Common myeloid progenitor, CD34-positive (primary cell): Measurements from ENCODE around the gene TFPT.

Source experiments
- CTCF ChIA-PET: fragments of 350-600 bp; sonication (Branson Sonifier 250); formaldehyde crosslinking; loops from one replicate; lab custom pipeline; 2021; ENCODE audit warnings: antibody characterized with exemption; lab: Charles Lee
- POLR2A ChIA-PET: fragments of 350-600 bp; sonication (Branson Sonifier 250); formaldehyde crosslinking; loops from one replicate; lab custom pipeline; 2021; ENCODE audit warnings: antibody characterized with exemption; lab: Charles Lee
- DNase-seq, 3 donors: peaks; one replicate each; pipeline versions ENCODE4 v3.0.0 to v3.0.0-alpha.2; 2013
- H3K27ac ChIP-seq, 2 experiments: 1 replicate in 1 of 2; 2 replicates in 1 of 2; pipeline ENCODE4 v1.7.0; 2013; ENCODE audit warnings: inconsistent platforms in 2 of 2, low read length in 2 of 2, mild to moderate bottlenecking in 2 of 2, low read depth in 1 of 2, moderate library complexity in 1 of 2; ENCODE audit not compliant: severe bottlenecking in 2 of 2, insufficient read depth in 1 of 2, poor library complexity in 1 of 2
- H3K27me3 ChIP-seq, 5 experiments: replicated peaks in 2 of 5; 1 replicate in 3 of 5; 2 replicates in 2 of 5; pipeline versions ENCODE4 v1.6.1 to v1.7.0; 2013; ENCODE audit warnings: low read length in 4 of 5, mild to moderate bottlenecking in 2 of 5, moderate library complexity in 2 of 5, inconsistent platforms in 1 of 5; ENCODE audit not compliant: insufficient read depth in 5 of 5, control insufficient read depth in 4 of 5
- H3K36me3 ChIP-seq, 4 experiments: 1 replicate in 2 of 4; 2 replicates in 2 of 4; pipeline versions ENCODE4 v1.6.1 to v1.7.0; 2013; ENCODE audit warnings: low read length in 3 of 4, control low read depth in 1 of 4, mild to moderate bottlenecking in 1 of 4; ENCODE audit not compliant: control insufficient read depth in 4 of 4, insufficient read depth in 4 of 4
- H3K4me1 ChIP-seq, 4 experiments: 1 replicate in 3 of 4; 2 replicates in 1 of 4; pipeline versions ENCODE4 v1.6.1 to v1.7.1; 2013; ENCODE audit warnings: low read length in 3 of 4, mild to moderate bottlenecking in 3 of 4, control low read depth in 1 of 4, inconsistent platforms in 1 of 4, moderate library complexity in 1 of 4; ENCODE audit not compliant: control insufficient read depth in 4 of 4, insufficient read depth in 4 of 4; ENCODE audit errors: control extremely low read depth in 1 of 4
- H3K4me3 ChIP-seq, 7 experiments: 1 replicate in 4 of 7; 2 replicates in 3 of 7; pipeline versions ENCODE4 v1.5.1 to v1.7.0; 2013; ENCODE audit warnings: mild to moderate bottlenecking in 7 of 7, low read length in 6 of 7, moderate library complexity in 6 of 7, inconsistent platforms in 2 of 7, low read depth in 2 of 7, control low read depth in 1 of 7; ENCODE audit not compliant: insufficient read depth in 4 of 7, control insufficient read depth in 1 of 7; ENCODE audit errors: extremely low read depth in 1 of 7
- H3K9me3 ChIP-seq, 5 experiments: 1 replicate in 4 of 5; 2 replicates in 1 of 5; pipeline versions ENCODE4 v1.6.1 to v1.7.1; 2013; ENCODE audit warnings: low read length in 4 of 5, mild to moderate bottlenecking in 2 of 5, inconsistent platforms in 1 of 5, low read depth in 1 of 5, moderate library complexity in 1 of 5; ENCODE audit not compliant: control insufficient read depth in 4 of 5, insufficient read depth in 2 of 5; ENCODE audit errors: control extremely low read depth in 1 of 5
- WGBS: methylation state at CpG from one replicate; pipeline ENCODE4 v1.1.5; 2013; ENCODE audit not compliant: insufficient coverage; 5-methylcytosine and 5-hydroxymethylcytosine counted together

Gene TFPT

DNA sequence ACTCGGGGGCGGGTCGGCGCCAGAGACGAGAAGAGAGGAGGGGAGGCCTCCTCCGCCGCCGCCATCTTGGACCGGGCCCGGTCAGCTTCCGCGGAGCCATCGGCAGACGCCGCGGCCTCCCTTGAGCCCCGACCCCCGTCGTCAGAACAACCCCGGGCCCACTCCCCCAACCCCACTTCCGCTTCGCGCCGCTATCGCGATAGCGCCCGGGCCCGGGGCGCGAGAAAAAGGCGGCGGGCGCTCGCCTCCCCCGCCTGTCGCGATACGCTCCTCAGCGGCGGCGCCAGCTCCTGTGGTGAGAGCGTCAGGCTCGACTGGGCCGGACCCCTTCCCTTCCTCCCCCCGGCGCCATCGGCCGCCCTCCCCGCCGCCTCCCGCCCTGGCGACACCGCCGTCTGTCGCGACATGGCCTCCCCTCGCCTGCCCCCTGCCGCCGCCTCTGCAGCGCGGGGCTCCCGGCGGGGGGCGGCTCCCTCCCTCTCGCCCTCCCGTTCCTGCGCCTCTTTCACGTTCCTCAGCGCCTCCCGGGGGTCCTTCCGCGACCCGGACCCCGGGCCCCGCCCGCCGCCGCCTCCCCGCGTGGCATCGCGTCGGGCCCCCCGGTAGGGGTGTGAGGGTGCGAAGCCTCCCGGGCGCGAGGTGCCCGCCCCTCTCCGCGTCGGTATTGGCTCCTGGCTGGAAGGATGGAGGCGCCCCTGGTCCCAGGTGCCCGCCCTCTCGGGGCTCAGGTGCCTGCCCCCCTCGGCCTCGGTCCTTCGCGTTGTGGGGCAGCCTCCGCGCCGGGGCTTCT lies 22.4 kb upstream of the TFPT start, which contains the start of gene CNOT3:
Gene CNOT3 (plus strand): TSS at position 64 of the 790 bp plus-strand sequence. CDS start 5,217 bp downstream, outside the sequence.
- H3K4me1 ChIP-seq = peaks cover 6 to 40% (median 26%) of the 10 kb centered on the region in 4 experiments
- WGBS = 0% methylated on average over 60 of the region's 103 CpGs
- peak; percentile 20 to 49 (median 24) for DNase-seq

DNA sequence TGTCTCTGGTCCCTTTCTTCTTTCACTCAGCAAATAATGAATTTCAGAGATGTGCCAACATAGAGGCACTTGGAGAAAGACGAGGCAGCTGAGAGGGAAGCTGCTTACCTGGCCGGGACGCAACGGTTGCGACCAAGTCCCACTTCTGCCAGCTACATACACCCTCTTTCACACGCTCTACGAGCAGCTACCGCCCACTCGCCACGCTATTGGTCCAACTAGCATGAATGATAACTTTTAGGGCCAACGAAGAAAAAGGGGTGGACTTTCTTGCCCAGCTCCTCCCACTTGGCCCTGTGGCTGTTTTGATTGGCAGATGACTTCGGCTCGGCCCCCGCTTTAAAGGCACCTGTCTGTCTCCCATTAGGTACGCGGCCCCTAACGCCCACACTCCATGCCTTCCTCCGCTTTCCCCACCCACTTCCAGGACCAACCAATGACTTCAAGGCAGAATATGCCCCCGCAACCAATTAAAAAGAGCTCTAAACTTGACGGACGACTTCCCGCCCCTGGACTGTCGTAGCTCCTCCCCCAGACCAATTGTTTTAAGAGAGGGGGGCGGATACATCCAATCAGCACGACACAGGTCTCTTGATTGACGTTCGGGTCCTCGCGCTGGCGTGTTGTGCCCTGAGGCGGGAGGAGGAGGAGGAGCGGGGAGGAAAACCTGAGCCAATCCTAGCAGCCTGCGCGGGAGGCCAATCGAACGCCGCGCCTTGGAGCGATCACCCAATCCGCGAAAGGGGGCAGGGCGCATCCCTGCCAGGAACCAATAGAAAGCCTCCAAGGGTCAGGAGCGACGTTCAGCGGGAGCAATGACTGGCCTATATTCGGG lies 21.6 kb upstream of the TFPT start:
- CTCF ChIA-PET = interaction anchor here (0.9 to 1.5 kb wide), 5 partner anchors 11 to 344 kb away, joined by 3 to 4 read pairs (median 3); partner anchors contain the start of genes LENG1, PRPF31 and TFPT
- Histone ChIP-seq H3K9me3 (peaks cover 0 to 3% (median 0%) of the 10 kb centered on the region in 5 experiments), H3K4me3 (peak overlapping the region; percentile 64 to 84 (median 78)), H3K4me1 (peaks cover 6 to 40% (median 26%) of the 10 kb centered on the region in 4 experiments), H3K27me3 (no peaks in the 10 kb centered on the region), H3K27ac (peak overlapping the region; percentile 92 to 97), H3K36me3 (peaks cover 0 to 28% (median 5%) of the 10 kb centered on the region in 4 experiments)
- DNase-seq = peak; percentile 100
- POLR2A ChIA-PET = interaction anchor here (0.6 to 2.8 kb wide), 9 partner anchors 12 to 514 kb away, joined by 3 to 11 read pairs (median 3); partner anchors contain the start of genes LENG1, MBOAT7, PRPF31 and RPS9
- WGBS = under 1% methylated on average over 33 of the region's 46 CpGs

More for the DNA sequence above, 22.4 kb upstream of the TFPT start, which contains the start of gene CNOT3:
- Histone ChIP-seq H3K9me3 (peaks cover 0 to 3% (median 0%) of the 10 kb centered on the region in 5 experiments), H3K4me3 (peak within 1 kb of the TSS; percentile 64 to 84 (median 78)), H3K27me3 (no peaks in the 10 kb centered on the region), H3K27ac (peak within 1 kb of the TSS; percentile 92 to 97), H3K36me3 (peaks cover 2 to 36% (median 12%) of the 10 kb centered on the region in 4 experiments)
- ChIA-PET CTCF (interaction anchor here (1.0 to 1.2 kb wide), 2 partner anchors 19 to 22 kb away, joined by 3 read pairs; partner anchors contain the start of gene LENG1), POLR2A (interaction anchor here (0.6 to 2.8 kb wide), 9 partner anchors 12 to 513 kb away, joined by 3 to 11 read pairs (median 3); partner anchors contain the start of genes LENG1, MBOAT7, PRPF31 and RPS9)

DNA sequence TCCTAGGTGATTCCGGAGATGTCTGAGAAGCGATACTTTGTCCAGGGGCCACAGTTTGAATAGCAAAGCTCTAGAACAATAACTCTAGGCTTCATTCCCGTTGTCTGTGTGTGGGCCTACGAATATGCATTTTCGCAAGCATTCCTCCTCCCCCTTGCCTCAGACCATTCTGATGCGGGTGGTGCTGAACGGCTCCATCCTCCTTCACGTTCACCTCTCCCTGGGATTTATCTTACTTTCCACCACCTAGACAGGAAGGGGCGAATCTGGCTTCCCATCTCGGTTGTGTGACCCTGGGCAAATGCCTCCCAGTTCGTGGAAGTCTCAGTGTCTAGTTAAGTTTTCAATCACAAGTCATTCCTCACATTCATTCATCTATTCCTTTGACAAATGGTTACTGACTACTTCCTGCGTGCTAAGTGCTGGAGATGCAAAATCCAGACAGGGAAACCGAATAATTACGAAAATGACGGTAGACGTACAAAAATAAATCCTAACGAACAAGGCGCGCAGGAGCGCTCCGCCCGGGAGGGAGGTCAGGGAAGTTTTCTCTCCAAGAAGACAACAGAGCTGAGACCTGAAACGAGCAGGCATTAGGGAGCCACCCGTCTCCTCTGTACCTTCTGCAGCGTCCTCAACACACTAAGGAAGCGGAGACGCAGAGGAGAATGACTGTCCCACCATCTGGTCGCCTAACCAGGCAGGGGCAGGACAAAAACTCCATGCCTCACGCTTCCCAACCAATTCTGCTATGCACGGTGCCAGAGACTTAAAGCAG lies 20.8 kb upstream of the TFPT start:
- peak overlapping the region in 1 of 2 experiments; percentile 7 for H3K27ac ChIP-seq
- H3K4me3 ChIP-seq = peak overlapping the region; percentile 24 to 79 (median 68)
- H3K9me3 ChIP-seq = peaks cover 0 to 3% (median 0%) of the 10 kb centered on the region in 5 experiments
- DNase-seq = no peak
- no peaks in the 10 kb centered on the region for H3K27me3 ChIP-seq
- peaks cover 0 to 27% (median 8%) of the 10 kb centered on the region in 4 experiments for H3K36me3 ChIP-seq
- CTCF ChIA-PET = interaction anchor here (0.9 to 1.5 kb wide), 4 partner anchors 11 to 343 kb away, joined by 3 to 4 read pairs (median 3); partner anchors contain the start of genes PRPF31 and TFPT
- peaks cover 6 to 40% (median 26%) of the 10 kb centered on the region in 4 experiments for H3K4me1 ChIP-seq
- POLR2A ChIA-PET = interaction anchor here (1.2 to 2.8 kb wide), 3 partner anchors 21 to 43 kb away, joined by 3 to 11 read pairs (median 9); partner anchors contain the start of genes LENG1, PRPF31 and TFPT
- 8% methylated on average over 27 of the region's 30 CpGs for WGBS

DNA sequence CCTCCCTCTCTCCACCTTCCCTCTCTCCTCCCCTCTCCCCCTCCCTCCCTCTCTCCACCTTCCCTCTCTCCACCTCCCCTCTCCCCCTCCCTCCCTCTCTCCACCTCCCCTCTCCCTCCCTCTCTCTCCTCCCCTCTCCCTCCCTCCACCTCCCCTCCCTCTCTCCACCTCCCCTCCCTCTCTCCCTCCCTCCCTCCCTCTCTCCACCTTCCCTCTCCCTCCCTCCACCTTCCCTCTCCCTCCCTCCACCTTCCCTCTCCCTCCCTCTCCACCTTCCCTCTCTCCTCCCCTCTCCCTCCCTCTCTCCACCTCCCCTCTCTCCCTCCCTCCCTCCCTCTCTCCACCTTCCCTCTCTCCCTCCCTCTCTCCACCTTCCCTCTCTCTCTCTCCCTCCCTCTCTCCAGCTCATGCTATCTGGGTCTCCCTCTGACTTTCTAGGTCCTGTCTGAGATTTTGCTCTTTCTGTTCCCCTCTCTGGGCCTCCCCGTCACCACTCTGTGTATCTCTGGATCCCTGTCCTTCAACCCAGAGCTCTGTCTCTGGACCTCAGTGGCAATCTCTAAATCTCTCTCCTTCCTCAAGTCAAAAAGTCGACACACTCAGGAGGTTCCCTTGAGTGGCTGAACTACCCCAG lies 18.6 kb upstream of the TFPT start:
- ChIA-PET CTCF (no interaction called here), POLR2A (no interaction called here)
- Histone ChIP-seq H3K4me3 (no peak overlapping the region), H3K4me1 (peaks cover 6 to 21% (median 21%) of the 10 kb centered on the region in 4 experiments), H3K27me3 (no peaks in the 10 kb centered on the region), H3K36me3 (peaks cover 0 to 23% (median 17%) of the 10 kb centered on the region in 4 experiments), H3K27ac (no peak overlapping the region), H3K9me3 (peaks cover 0 to 3% (median 0%) of the 10 kb centered on the region in 5 experiments)
- WGBS = 55% methylated on average over 2 of the region's 2 CpGs
- no peak for DNase-seq

GRCh38 chr19:54133312-54133956 lies 18.0 kb upstream of the TFPT start:
- Histone ChIP-seq H3K27ac (no peak overlapping the region), H3K27me3 (no peaks in the 10 kb centered on the region), H3K36me3 (peaks cover 0 to 30% (median 22%) of the 10 kb centered on the region in 4 experiments), H3K4me1 (peaks cover 6 to 15% (median 15%) of the 10 kb centered on the region in 4 experiments), H3K4me3 (no peak overlapping the region), H3K9me3 (peaks cover 0 to 3% (median 0%) of the 10 kb centered on the region in 5 experiments)
- DNase-seq = peak; percentile 29 to 58 (median 34)
- ChIA-PET POLR2A (no interaction called here), CTCF (interaction anchor here (1.0 to 1.6 kb wide), 2 partner anchors 13 to 17 kb away, joined by 3 read pairs; no protein-coding TSS in a partner anchor)
- 87% methylated on average over 10 of the region's 10 CpGs for WGBS
